ENCODE results near the gene NDUFAF4.

The NDUFAF4 gene

GRCh38 chr6:96925290-96925687 is 27.6 kb upstream of the NDUFAF4 start:
- peaks cover 34% of the 10 kb centered on the region for H3K27me3 ChIP-seq
- no peaks in the 10 kb centered on the region for H3K4me1 ChIP-seq
- H3K9me3 ChIP-seq: no peaks in the 10 kb centered on the region
- DNase-seq: no peak
- H3K36me3 ChIP-seq: no peaks in the 10 kb centered on the region
- peak overlapping the region; percentile 63 for H3K4me3 ChIP-seq (ENCODE audit: low read depth, low read length)
- TF ChIP-seq, protein P1, sequence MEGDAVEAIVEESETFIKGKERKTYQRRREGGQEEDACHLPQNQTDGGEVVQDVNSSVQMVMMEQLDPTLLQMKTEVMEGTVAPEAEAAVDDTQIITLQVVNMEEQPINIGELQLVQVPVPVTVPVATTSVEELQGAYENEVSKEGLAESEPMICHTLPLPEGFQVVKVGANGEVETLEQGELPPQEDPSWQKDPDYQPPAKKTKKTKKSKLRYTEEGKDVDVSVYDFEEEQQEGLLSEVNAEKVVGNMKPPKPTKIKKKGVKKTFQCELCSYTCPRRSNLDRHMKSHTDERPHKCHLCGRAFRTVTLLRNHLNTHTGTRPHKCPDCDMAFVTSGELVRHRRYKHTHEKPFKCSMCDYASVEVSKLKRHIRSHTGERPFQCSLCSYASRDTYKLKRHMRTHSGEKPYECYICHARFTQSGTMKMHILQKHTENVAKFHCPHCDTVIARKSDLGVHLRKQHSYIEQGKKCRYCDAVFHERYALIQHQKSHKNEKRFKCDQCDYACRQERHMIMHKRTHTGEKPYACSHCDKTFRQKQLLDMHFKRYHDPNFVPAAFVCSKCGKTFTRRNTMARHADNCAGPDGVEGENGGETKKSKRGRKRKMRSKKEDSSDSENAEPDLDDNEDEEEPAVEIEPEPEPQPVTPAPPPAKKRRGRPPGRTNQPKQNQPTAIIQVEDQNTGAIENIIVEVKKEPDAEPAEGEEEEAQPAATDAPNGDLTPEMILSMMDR (IDR thresholded peaks at IDR 0.05; ENCODE audit: low read depth, low read length): no peak

DNA sequence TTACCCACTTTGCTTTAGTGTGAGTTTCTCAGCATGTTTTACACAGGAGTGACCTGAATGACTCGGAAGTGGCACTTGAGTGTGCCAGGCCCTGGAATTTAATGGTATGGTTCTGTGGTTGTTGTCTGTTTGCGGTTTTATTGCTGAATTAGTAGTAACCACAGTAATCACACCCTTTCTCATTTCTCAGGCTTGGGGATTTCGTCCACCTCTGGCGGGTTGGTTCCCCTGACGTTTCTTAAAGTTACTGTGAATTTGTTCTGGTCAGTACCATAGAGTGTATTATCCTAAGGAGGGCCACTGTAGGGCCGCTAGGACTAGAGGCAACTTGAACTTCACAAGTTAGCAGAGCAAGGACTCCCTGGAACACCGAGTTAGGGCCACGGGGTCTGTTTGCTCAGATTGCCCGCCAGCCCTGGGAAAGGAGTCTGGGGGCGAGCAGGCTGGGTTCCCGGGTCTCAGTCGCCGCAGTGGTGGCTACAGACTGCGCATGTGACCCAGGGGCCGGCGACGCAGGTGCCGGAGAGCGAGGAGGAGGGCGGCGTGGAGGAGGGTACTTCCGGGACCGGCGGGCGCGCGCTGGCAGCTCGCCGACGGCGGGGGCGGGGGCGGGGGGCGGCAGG is 26.3 kb upstream of the NDUFAF4 start:
- Histone ChIP-seq H3K27me3 (peaks cover 36% of the 10 kb centered on the region), H3K4me3 (ENCODE audit: low read depth, low read length) (peak overlapping the region; percentile 58), H3K36me3 (no peaks in the 10 kb centered on the region), H3K9me3 (no peaks in the 10 kb centered on the region), H3K4me1 (no peaks in the 10 kb centered on the region)
- DNase-seq: no peak
- TF ChIP-seq, protein P1 (IDR thresholded peaks at IDR 0.05; ENCODE audit: low read depth, low read length): no peak

DNA sequence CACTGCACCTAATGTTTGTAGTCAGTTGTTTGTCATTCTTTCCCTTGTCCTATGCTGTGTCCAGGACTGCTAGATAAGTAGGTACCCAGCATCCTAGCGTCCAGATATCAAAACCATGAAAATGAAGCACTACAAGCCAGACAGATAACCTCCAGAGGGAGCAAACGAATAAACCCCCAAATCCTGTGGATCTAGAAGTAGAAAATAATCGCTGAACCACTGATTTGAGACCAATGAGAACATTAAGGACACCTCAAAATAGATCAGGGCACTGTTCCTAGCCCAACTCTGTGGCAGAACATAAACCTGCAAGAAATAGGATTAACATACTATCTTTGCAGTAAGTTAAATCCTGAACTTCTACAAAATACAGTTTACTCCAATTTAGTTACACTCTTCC is 25.7 kb upstream of the NDUFAF4 start:
- no peak for DNase-seq
- TF ChIP-seq, protein P1 (IDR thresholded peaks at IDR 0.05; ENCODE audit: low read depth, low read length): no peak
- Histone ChIP-seq H3K9me3 (no peaks in the 10 kb centered on the region), H3K4me1 (no peaks in the 10 kb centered on the region), H3K36me3 (no peaks in the 10 kb centered on the region), H3K4me3 (ENCODE audit: low read depth, low read length) (no peak overlapping the region), H3K27me3 (peaks cover 36% of the 10 kb centered on the region)

- H3K4me3 ChIP-seq (ENCODE audit: low read depth, low read length): no peak overlapping the region
- H3K36me3 ChIP-seq: no peaks in the 10 kb centered on the region
- TF ChIP-seq, protein P1 (IDR thresholded peaks at IDR 0.05; ENCODE audit: low read depth, low read length): no peak
- H3K4me1 ChIP-seq: no peaks in the 10 kb centered on the region
- peaks cover 11% of the 10 kb centered on the region for H3K27me3 ChIP-seq
- DNase-seq: no peak
- no peaks in the 10 kb centered on the region for H3K9me3 ChIP-seq
These were observed 19.4 kb upstream of the NDUFAF4 start for GRCh38 chr6:96917098-96917497.

- Histone ChIP-seq H3K4me3 (ENCODE audit: low read depth, low read length) (no peak overlapping the region), H3K4me1 (no peaks in the 10 kb centered on the region), H3K36me3 (no peaks in the 10 kb centered on the region), H3K27me3 (peaks cover 9% of the 10 kb centered on the region), H3K9me3 (no peaks in the 10 kb centered on the region)
- TF ChIP-seq, protein P1 (IDR thresholded peaks at IDR 0.05; ENCODE audit: low read depth, low read length): no peak
- DNase-seq: no peak
These were observed 15.9 kb upstream of the NDUFAF4 start for GRCh38 chr6:96913621-96914020.

DNA sequence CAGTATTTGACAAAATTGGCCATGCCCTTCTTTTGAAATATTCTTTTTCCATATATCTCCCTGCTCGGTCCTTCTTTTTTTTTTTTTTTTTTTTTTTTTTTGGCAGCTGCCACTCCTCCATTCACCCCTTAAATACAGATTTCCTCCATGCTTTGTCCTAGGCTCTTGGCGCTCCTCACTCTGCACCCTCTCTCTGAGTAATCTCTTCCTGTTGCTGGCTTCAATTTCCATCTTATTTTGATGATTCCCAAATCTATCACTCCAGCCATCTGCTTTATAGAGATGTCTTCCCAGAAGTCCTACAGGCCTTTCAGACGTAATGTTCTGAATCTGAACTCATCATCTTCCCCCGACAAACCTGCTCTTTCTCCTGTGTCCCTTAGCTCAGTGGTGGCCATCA is 14.1 kb upstream of the NDUFAF4 start:
- peaks cover 16% of the 10 kb centered on the region for H3K27me3 ChIP-seq
- no peaks in the 10 kb centered on the region for H3K36me3 ChIP-seq
- no peak overlapping the region for H3K4me3 ChIP-seq (ENCODE audit: low read depth, low read length)
- no peaks in the 10 kb centered on the region for H3K4me1 ChIP-seq
- no peak for DNase-seq
- TF ChIP-seq, protein P1 (IDR thresholded peaks at IDR 0.05; ENCODE audit: low read depth, low read length): no peak
- no peaks in the 10 kb centered on the region for H3K9me3 ChIP-seq

All from BE2C (cell line).